Measurements from ENCODE around the gene TMEM273.

DNA sequence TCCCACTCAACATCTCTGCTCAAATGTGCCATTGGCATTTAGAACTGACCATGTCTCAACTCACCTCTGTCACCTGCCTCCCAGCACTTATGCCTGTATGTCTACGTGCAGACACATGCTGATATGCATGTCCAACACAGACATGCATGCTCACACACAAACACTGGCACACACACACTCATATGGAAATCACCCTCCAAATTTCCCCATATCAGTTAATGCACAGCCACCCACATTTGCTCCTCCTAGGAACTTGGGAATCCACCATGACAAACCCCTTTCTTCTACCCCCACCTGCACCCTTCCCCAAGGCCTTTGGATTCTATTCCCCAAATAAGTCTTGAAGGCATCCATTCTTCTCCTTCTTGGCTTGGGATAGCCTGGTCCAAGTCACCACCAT is 58.8 kb downstream of the TMEM273 start:
- TF ChIP-seq, protein P1, sequence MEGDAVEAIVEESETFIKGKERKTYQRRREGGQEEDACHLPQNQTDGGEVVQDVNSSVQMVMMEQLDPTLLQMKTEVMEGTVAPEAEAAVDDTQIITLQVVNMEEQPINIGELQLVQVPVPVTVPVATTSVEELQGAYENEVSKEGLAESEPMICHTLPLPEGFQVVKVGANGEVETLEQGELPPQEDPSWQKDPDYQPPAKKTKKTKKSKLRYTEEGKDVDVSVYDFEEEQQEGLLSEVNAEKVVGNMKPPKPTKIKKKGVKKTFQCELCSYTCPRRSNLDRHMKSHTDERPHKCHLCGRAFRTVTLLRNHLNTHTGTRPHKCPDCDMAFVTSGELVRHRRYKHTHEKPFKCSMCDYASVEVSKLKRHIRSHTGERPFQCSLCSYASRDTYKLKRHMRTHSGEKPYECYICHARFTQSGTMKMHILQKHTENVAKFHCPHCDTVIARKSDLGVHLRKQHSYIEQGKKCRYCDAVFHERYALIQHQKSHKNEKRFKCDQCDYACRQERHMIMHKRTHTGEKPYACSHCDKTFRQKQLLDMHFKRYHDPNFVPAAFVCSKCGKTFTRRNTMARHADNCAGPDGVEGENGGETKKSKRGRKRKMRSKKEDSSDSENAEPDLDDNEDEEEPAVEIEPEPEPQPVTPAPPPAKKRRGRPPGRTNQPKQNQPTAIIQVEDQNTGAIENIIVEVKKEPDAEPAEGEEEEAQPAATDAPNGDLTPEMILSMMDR (conservative IDR thresholded peaks at IDR 0.05; ENCODE audit: low read depth, low read length), result no peak
- no peak for TF ChIP-seq RAD21 (IDR thresholded peaks at IDR 0.05; ENCODE audit: low read length)
- TF ChIP-seq, protein P2, sequence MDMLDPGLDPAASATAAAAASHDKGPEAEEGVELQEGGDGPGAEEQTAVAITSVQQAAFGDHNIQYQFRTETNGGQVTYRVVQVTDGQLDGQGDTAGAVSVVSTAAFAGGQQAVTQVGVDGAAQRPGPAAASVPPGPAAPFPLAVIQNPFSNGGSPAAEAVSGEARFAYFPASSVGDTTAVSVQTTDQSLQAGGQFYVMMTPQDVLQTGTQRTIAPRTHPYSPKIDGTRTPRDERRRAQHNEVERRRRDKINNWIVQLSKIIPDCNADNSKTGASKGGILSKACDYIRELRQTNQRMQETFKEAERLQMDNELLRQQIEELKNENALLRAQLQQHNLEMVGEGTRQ (IDR thresholded peaks at IDR 0.05; ENCODE audit: low read depth, low read length), result no peak
- no peak for TF ChIP-seq SMC3 (IDR thresholded peaks at IDR 0.05; ENCODE audit: low read depth, low read length)
- TF ChIP-seq BHLHE40 (IDR thresholded peaks at IDR 0.05; ENCODE audit: low read depth, low read length), result no peak
- TF ChIP-seq POLR2A (IDR thresholded peaks at IDR 0.05; ENCODE audit: low read depth, low read length), result no peak
- TF ChIP-seq RFX5 (IDR thresholded peaks at IDR 0.05; ENCODE audit: low read depth, low read length), result no peak
- TF ChIP-seq MAFK (IDR thresholded peaks at IDR 0.05; ENCODE audit: low read depth, low read length), result no peak
- no peak for TF ChIP-seq CHD1 (IDR thresholded peaks at IDR 0.05; ENCODE audit: low read depth, low read length)
